GM19328 (cell line): ENCODE results near the gene RPTOR.

Experiments used
- ATAC-seq: cut with Tn5 transposase; IDR thresholded peaks from one replicate; pipeline ENCODE4 v1.9.1; 2021; ENCODE audit warnings: mild to moderate bottlenecking, moderate library complexity; ENCODE audit not compliant: unreplicated experiment

Gene RPTOR

DNA sequence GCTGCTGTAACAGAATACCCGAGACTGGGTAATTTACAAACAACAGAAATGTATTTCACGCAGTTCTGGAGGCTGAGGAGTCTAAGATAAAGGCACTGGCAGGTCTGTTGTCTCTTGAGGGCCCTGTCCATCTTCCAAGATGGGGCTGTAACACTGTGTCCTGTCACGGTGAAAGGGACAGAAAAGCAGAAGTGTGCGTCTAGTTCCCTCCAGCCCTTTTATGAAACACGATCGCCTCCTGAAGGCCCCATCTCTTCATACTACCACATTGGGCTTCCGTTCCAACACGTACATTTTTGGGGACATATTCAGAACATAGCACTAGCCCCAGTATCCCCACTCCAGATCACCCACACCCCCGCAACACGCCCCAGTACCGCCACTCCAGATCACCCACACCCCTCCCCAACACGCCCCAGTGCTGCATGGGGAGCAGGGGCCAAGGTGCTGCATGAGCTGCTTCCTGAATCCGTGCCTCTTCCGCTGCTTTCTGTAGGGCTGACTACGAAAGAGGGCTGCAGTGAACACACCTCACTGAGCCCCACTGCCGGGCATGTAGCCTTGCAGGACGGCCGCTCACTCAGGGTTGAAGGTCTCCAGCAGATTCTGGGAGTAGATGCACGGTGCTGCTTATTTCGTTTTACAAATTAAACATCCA, 91.9 kb downstream of the RPTOR start:
- no peak for ATAC-seq

- no peak for ATAC-seq
Observed at GRCh38 chr17:80637048-80637781, 92.6 kb downstream of the RPTOR start.

- ATAC-seq = no peak
Observed at GRCh38 chr17:80639658-80640057, 95.0 kb downstream of the RPTOR start.

GRCh38 chr17:80640366-80641084, 95.9 kb downstream of the RPTOR start:
- no peak for ATAC-seq

- no peak for ATAC-seq
Observed at GRCh38 chr17:80643326-80644099, 98.9 kb downstream of the RPTOR start.

DNA sequence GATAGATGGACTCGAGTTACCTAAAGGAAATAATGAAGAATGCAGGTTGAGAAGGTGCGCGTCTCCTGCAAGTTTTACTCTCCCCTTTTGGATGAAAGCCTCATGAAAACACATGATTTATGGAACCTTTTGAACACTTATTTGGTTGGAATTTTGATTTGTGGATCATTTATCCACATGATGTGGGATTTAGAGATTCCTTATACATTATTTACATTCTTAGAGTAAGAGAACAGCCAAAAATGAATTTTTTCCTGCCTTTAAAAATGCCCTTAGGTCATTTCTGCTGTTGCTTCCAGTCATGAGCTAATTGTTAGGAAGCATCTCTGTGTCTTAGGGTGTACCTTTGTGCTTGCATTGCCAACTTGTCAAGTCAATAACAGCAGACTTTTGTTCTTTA, 99.9 kb downstream of the RPTOR start:
- ATAC-seq = no peak

- ATAC-seq = no peak
Observed at GRCh38 chr17:80645706-80646325, 101.2 kb downstream of the RPTOR start.

DNA sequence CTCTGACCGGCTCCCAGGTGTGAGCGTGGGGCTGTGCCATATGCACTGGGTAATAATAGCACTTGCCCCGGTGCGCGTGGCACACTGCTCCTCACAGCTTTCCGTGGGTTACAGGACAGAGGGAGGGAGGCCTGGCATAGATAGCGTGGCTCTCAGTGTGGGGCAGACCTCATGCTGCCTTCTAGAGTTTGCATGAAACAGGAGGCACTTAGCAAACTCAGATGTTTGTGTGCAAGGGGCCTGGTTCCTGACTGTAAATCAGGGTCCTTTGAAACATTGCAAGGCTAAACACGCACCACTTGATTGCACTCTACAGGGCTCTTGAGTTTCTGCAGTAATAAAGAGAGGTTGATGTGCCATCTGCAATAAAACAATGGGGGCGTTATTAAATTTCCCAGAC, 101.7 kb downstream of the RPTOR start:
- ATAC-seq = no peak

DNA sequence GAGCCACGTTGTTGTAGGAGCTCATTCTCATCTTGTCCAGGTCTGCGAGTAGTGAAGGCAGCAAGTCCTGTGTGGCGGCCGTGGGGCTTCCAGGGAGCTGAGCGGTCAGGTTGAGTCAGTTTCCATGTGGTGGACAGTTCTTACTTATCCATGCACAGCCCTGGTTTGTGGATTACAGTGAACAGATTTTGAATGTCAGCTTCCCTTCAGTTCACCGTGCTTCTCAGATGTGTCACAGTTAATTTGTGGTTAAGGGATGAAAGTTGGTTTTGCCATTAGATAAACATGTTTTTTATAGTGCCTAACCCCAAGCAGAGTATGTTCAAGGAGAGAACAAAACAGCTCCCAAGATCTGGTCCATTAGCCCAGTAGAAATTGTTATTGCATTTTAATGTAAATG, 103.1 kb downstream of the RPTOR start:
- ATAC-seq = no peak

DNA sequence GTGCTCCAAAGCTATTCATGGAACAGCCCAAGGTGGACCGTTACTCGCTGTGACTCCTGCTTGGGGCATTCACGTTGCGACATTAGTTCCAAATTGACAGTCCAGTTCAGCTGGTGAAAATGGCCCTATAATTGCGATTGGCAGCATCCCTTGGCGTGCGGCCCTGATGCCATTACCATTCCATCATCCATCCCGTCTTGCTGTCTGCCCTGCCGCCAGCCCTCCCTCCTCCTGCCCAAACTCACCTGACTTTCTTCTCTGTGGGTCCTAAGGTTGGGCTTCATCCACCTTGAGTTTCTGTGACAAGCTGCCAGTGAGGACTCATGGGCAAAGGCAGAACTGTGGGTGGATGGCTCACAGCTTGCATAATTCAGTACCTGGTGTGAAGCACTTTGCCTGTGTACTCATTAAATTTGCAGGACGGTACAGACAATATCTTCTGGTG, 104.6 kb downstream of the RPTOR start:
- no peak for ATAC-seq

DNA sequence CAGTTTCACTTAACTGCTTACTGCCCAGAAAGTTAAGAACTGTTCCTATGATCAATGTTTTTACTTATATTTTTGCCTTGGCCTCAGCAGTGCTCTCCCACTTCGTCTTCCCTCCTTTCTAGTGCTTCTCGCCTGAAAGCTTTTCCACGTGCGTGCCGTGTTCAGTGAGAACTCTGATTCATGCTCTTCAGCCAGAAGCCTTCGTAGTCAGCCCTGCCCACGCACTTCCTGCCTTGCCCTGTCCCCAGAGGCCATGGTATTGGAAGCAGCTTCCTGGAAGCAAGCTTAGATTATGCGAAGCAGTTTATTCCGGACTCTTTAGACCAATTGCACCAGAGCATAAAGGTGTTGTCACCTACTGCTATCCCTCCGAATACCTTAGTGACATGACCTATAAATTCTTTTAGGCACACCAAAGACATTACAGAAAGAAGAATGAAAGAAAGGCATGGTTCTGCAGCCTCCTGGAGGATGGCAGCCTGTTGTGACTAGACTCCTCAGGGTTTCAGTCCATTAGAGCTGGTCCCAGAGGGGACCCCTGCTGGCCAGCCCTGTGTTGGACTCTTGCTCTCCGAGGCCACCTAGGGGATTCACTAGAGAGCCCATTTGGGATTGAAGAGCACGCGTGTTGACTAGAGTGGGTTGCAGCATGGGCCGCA, 105.2 kb downstream of the RPTOR start:
- ATAC-seq = no peak

DNA sequence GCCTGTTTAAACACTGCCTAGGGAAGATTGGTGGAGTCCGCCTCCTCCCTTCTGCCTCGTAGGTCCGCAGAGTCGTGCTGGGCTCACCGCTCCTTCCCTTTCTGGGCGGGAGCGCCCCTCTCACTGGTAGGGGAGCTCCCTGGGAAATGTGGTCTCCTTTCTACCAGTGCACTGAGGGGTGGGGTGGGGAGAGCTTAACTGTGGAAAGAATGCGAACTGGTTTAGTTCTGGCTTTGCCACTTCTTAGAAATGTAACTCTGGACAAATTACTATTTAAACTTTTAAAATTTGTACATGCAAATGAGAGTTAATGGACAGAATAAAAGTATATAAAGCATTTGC, 105.7 kb downstream of the RPTOR start:
- ATAC-seq = no peak

DNA sequence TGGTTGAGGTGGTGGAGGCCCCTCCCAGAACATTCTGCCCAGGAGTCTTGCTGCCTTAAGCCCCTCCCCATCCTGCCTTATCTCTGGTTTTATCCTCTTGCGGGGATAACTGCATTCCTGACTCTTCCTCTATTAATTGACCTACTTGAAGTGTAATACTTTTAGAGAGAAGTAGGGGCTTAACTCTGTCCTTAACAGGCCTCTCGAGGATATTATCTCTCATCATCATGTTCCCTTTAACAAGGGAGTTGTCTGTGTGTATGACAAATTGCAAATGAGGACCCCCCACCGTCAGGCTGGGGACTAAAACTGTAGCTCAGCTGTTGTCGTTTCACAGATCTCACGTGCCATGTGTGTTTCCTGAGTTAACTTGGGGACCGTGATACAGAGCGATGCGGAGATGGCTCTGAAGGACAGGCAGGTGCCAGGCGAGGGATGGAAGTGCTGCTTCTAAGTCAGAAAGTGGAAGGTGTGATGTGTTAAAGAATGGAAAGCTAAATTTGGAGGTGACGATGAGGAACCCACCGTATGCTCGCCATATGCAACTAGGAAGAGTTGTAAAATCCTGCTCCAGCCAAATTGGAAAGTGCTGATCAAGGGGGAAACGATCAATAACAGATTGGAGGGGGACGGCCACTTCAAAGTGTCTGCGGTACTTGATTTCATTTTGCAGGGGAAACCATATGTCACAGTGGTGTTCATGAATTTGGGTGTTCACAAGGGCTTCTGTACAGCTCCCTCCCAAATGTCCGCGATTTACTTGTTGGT, 106.3 kb downstream of the RPTOR start:
- ATAC-seq = no peak

DNA sequence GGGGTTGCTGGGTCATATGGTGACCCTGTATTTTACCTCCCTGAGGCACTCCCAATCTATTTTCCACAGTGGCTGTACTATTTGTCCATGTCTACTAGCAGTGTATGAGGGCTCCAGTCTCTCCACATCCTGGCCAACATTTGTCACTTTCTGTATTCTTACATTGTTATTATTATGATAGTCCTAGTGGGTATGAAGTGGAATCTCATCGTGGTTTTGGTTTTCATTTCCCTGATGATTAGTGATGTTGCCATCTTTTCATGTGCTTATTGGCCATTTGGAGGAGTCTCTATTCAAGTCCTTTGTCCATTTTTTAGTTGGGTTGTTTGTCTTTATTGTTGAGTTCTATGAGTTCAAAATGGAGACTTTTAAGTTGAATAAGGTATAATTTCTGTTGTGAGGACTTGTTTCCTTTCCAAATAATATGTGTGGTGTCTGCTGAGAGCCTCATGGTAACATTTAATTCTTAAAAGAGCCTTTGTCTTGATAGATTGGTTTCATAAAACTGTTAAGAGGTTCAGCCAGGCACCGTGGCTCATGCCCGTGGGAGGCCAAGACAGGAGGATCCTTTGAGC, 108.2 kb downstream of the RPTOR start:
- ATAC-seq = no peak

- no peak for ATAC-seq
Observed at GRCh38 chr17:80653856-80654255, 109.2 kb downstream of the RPTOR start.

GRCh38 chr17:80655608-80656007, 111.0 kb downstream of the RPTOR start:
- no peak for ATAC-seq

DNA sequence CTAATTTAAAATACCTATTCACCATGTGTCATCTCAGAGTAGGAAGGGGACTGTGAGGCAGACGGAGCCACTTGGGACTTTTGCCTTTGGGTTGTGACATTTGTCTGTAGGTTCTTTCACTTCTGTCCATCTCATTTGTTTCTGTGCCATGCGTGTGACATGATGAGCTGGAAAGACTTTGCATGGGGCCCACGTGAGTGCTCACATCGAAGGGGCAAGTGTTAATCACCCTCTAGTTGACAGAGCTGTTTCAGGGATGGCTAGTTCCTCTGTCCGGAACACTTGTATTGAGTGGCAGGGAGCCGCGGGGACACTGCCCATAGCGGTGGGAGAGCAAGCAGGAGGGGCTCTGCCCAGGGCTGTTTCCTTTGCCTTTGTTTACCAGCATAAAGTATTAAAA, 112.0 kb downstream of the RPTOR start:
- no peak for ATAC-seq

DNA sequence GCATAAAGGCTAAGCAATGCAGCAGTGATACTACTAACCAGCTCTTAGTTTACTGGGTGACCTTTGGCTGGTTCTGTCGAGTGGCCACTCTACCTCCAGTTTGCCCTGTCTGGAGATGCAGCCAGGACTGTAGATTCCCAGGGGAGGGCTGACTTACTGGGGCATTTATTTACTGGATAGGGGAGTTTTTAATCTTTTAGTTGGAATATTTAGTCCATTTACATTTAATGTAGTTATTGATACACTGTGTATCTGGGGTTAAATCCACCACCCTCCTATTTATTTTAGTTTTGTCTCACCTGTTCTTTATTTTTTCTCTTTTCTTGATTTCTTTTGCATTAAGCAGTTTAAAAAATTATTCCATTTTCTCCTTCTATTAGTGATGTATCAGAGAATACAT, 112.9 kb downstream of the RPTOR start:
- ATAC-seq = no peak

- no peak for ATAC-seq
Observed at GRCh38 chr17:80658821-80659220, 114.2 kb downstream of the RPTOR start.
